CD8-positive, alpha-beta memory T cell (primary cell): ENCODE measurements around the gene PIAS4. TPM values are rescaled to one million over a fixed set of nuclear protein-coding genes. Genes with fewer than 3 reads are reported as not detected.

Source experiments
- CTCF ChIA-PET: fragments of 350-600 bp; sonication (Branson Sonifier 250); formaldehyde crosslinking; loops from one replicate; lab custom pipeline; 2021; ENCODE audit warnings: antibody characterized with exemption; lab: Charles Lee
- POLR2A ChIA-PET: fragments of 350-600 bp; sonication (Branson Sonifier 250); formaldehyde crosslinking; loops from one replicate; lab custom pipeline; 2021; ENCODE audit warnings: antibody characterized with exemption; lab: Charles Lee
- DNase-seq, 5 donors: peaks; one replicate each; pipeline versions ENCODE4 v3.0.0 to v3.0.0-alpha.2; 2020 to 2022; ENCODE audit warnings: mixed read lengths in 1 of 5
- H3K27ac ChIP-seq: one replicate; pipeline ENCODE4 v1.7.0; 2013; ENCODE audit warnings: low read depth, mild to moderate bottlenecking, low read length, moderate library complexity
- H3K27me3 ChIP-seq: 2 replicates; pipeline ENCODE4 v1.7.0; 2013; ENCODE audit warnings: low read length, mild to moderate bottlenecking; ENCODE audit not compliant: insufficient read depth, poor library complexity, severe bottlenecking
- H3K36me3 ChIP-seq: 2 replicates; pipeline ENCODE4 v1.7.0; 2013; ENCODE audit warnings: mild to moderate bottlenecking, low read length, moderate library complexity; ENCODE audit not compliant: insufficient read depth
- H3K4me1 ChIP-seq: 2 replicates; pipeline ENCODE4 v1.7.0; 2013; ENCODE audit warnings: mild to moderate bottlenecking, low read length, moderate library complexity; ENCODE audit not compliant: insufficient read depth
- H3K4me3 ChIP-seq: 2 replicates; pipeline ENCODE4 v1.7.0; 2013; ENCODE audit warnings: mild to moderate bottlenecking, low read length
- H3K9me3 ChIP-seq: 2 replicates; pipeline ENCODE4 v1.7.0; 2013; ENCODE audit warnings: mild to moderate bottlenecking, low read length
- H3K27ac Mint-ChIP-seq, 8 donors: one replicate each; pipeline ENCODE4 v1.8.0; 2020 to 2021; ENCODE audit warnings: mixed read lengths in 8 of 8, mild to moderate bottlenecking in 6 of 8, inconsistent platforms in 3 of 8, moderate library complexity in 3 of 8
- H3K27me3 Mint-ChIP-seq, 2 donors: one replicate each; pipeline ENCODE4 v1.8.0; 2020 to 2021; ENCODE audit warnings: mixed read lengths in 2 of 2, mild to moderate bottlenecking in 1 of 2, moderate library complexity in 1 of 2
- H3K36me3 Mint-ChIP-seq, 3 donors: one replicate each; pipeline ENCODE4 v1.8.0; 2020 to 2021; ENCODE audit warnings: mixed read lengths in 3 of 3, inconsistent platforms in 1 of 3, mild to moderate bottlenecking in 1 of 3
- H3K4me1 Mint-ChIP-seq, 3 donors: one replicate each; pipeline ENCODE4 v1.8.0; 2020 to 2021; ENCODE audit warnings: mixed read lengths in 3 of 3, inconsistent platforms in 1 of 3, mild to moderate bottlenecking in 1 of 3
- H3K4me3 Mint-ChIP-seq, 7 donors: one replicate each; pipeline ENCODE4 v1.8.0; 2020 to 2021; ENCODE audit warnings: mixed read lengths in 7 of 7, mild to moderate bottlenecking in 6 of 7, moderate library complexity in 4 of 7, inconsistent platforms in 2 of 7
- H3K9me3 Mint-ChIP-seq, 5 donors: one replicate each; pipeline ENCODE4 v1.8.0; 2020 to 2022; ENCODE audit warnings: mixed read lengths in 5 of 5, mild to moderate bottlenecking in 3 of 5, moderate library complexity in 2 of 5, inconsistent platforms in 1 of 5
- polyA plus RNA-seq: library from polyadenylated mRNA; unstranded; fragments of 300-500 nt; fragmentation: Illumina TruSeq; gene quantifications from one replicate; pipeline ENCODE4 v1.2.3, GENCODE V29; 2021
- total RNA-seq, 2 experiments: library from RNA; stranded (reverse); gene quantifications; one replicate each; pipeline ENCODE4 v1.2.3, GENCODE V29; 2021

PIAS4 gene
- 10 to 100 TPM; 29.1 to 33.8 TPM for total RNA-seq
- polyA plus RNA-seq = 6.3 TPM

- POLR2A ChIA-PET = interaction anchor here (0.5 to 2.2 kb wide), 18 partner anchors 17 to 483 kb away, joined by 3 to 16 read pairs (median 4); partner anchors contain the start of genes EEF2 and ZBTB7A
- H3K36me3 Mint-ChIP-seq = peaks cover 0 to 12% (median 0%) of the 10 kb centered on the region in 3 donors
- H3K4me3 ChIP-seq = peak within 1 kb of the TSS; percentile 86
Observed at GRCh38 chr19:4007021-4007835, at the start of gene PIAS4. Gene PIAS4 (plus strand): TSS chr19:4007736. CDS start chr19:4007761, 25 bp downstream.

DNA sequence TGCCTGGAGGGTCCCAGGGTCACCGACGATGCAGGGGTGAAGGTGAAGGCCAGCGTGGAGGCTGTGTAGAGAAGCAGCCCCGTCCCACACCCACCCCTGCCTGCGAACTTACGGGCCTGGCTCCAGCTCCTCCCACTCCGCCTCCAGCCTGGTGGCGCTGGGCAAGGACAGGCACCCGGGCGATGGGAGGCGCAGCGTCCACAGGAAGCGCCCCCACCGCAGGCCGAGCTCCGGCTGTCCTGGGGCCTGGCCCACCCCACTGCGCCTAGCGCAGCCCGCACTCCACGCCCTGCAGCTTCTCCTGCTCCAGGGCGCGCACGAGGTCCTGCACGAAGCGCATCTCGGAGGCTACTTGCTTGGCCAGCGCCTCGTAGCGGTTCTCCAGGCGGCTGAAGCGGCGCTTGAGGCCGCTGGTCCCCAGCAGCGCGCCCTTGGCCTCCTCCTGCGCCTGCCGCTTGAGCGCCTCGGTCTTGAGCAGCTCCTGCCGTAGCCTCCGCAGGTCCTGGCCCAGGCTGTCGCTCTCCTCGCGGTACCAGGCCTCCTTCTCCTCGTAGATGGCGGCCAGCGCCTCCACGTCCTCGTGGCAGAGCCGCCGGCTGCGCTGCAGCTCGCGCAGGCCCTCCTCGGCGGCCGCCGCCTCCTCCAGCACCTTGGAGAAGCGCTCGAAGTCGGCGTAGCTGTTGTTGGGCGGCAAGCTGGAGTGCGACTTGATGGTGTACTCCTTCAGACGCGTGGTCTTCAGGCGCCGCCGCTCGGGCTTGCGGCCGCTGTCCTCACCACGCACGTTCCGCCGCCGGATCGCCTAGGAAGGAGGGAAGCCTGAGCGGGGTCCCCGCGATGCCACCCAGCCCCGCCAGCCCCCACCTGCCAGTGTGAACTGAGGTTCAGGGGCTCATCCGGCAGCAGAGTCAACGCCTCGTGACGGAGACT is 48.4 kb upstream of the PIAS4 start:
- no peak for DNase-seq
- POLR2A ChIA-PET = no interaction called here

More at GRCh38 chr19:4007021-4007835, at the start of gene PIAS4:
- H3K27me3 ChIP-seq = no peaks in the 10 kb centered on the region
- Mint-ChIP-seq H3K27ac (peak within 1 kb of the TSS; percentile 67 to 89 (median 81)), H3K9me3 (no peaks in the 10 kb centered on the region), H3K4me1 (peaks cover 17 to 33% (median 22%) of the 10 kb centered on the region in 3 donors), H3K27me3 (no peaks in the 10 kb centered on the region), H3K4me3 (peak within 1 kb of the TSS; percentile 85 to 91 (median 87))
- H3K36me3 ChIP-seq = no peaks in the 10 kb centered on the region
- peaks cover 28% of the 10 kb centered on the region for H3K4me1 ChIP-seq
- CTCF ChIA-PET = interaction anchor here (0.6 to 4.0 kb wide), 6 partner anchors 11 to 133 kb away, joined by 3 to 26 read pairs (median 8); partner anchors contain the start of gene EEF2
- no peaks in the 10 kb centered on the region for H3K9me3 ChIP-seq
- peak; percentile 91 to 97 (median 94) for DNase-seq
- H3K27ac ChIP-seq = peak within 1 kb of the TSS; percentile 67

GRCh38 chr19:3959766-3960131 is 47.8 kb upstream of the PIAS4 start:
- DNase-seq = no peak

More for the DNA sequence above, 48.4 kb upstream of the PIAS4 start:
- Mint-ChIP-seq H3K4me1 (no peaks in the 10 kb centered on the region), H3K27ac (no peak overlapping the region), H3K4me3 (no peak overlapping the region), H3K27me3 (no peaks in the 10 kb centered on the region), H3K9me3 (no peaks in the 10 kb centered on the region), H3K36me3 (peaks cover 0 to 53% (median 2%) of the 10 kb centered on the region in 3 donors)
- Histone ChIP-seq H3K36me3 (peaks cover 19% of the 10 kb centered on the region), H3K4me3 (no peak overlapping the region), H3K27me3 (no peaks in the 10 kb centered on the region), H3K9me3 (no peaks in the 10 kb centered on the region), H3K27ac (no peak overlapping the region), H3K4me1 (no peaks in the 10 kb centered on the region)
- CTCF ChIA-PET = interaction anchor here (0.8 kb wide), 1 partner anchor 13 kb away, joined by 3 read pairs; no protein-coding TSS in a partner anchor

GRCh38 chr19:3961007-3961406 is 46.5 kb upstream of the PIAS4 start:
- H3K27ac Mint-ChIP-seq = no peak overlapping the region
- no peak overlapping the region for H3K4me3 Mint-ChIP-seq
- Histone ChIP-seq H3K36me3 (peaks cover 19% of the 10 kb centered on the region), H3K27me3 (no peaks in the 10 kb centered on the region), H3K9me3 (no peaks in the 10 kb centered on the region), H3K4me3 (no peak overlapping the region), H3K27ac (no peak overlapping the region), H3K4me1 (no peaks in the 10 kb centered on the region)
- ChIA-PET CTCF (no interaction called here), POLR2A (no interaction called here)
- no peak for DNase-seq
- no peaks in the 10 kb centered on the region for H3K9me3 Mint-ChIP-seq
- H3K4me1 Mint-ChIP-seq = peaks cover 0 to 3% (median 0%) of the 10 kb centered on the region in 3 donors
- H3K36me3 Mint-ChIP-seq = peaks cover 0 to 65% (median 2%) of the 10 kb centered on the region in 3 donors
- H3K27me3 Mint-ChIP-seq = no peaks in the 10 kb centered on the region

More at GRCh38 chr19:3959766-3960131, 47.8 kb upstream of the PIAS4 start:
- no peaks in the 10 kb centered on the region for H3K9me3 ChIP-seq
- CTCF ChIA-PET = no interaction called here
- Mint-ChIP-seq H3K27ac (no peak overlapping the region), H3K27me3 (no peaks in the 10 kb centered on the region), H3K9me3 (no peaks in the 10 kb centered on the region), H3K36me3 (peaks cover 0 to 56% (median 2%) of the 10 kb centered on the region in 3 donors), H3K4me3 (no peak overlapping the region), H3K4me1 (no peaks in the 10 kb centered on the region)
- H3K27me3 ChIP-seq = no peaks in the 10 kb centered on the region
- no peaks in the 10 kb centered on the region for H3K4me1 ChIP-seq
- H3K27ac ChIP-seq = no peak overlapping the region
- POLR2A ChIA-PET = no interaction called here
- peaks cover 19% of the 10 kb centered on the region for H3K36me3 ChIP-seq
- no peak overlapping the region for H3K4me3 ChIP-seq

- H3K27me3 Mint-ChIP-seq = no peaks in the 10 kb centered on the region
- H3K36me3 ChIP-seq = peaks cover 23% of the 10 kb centered on the region
- H3K4me3 Mint-ChIP-seq = no peak overlapping the region
- ChIA-PET POLR2A (no interaction called here), CTCF (no interaction called here)
- peaks cover 5 to 16% (median 13%) of the 10 kb centered on the region in 3 donors for H3K4me1 Mint-ChIP-seq
- H3K27ac Mint-ChIP-seq = no peak overlapping the region
- H3K27me3 ChIP-seq = no peaks in the 10 kb centered on the region
- no peaks in the 10 kb centered on the region for H3K9me3 Mint-ChIP-seq
- DNase-seq = no peak
- H3K4me1 ChIP-seq = no peaks in the 10 kb centered on the region
- H3K27ac ChIP-seq = no peak overlapping the region
- H3K9me3 ChIP-seq = no peaks in the 10 kb centered on the region
- peaks cover 0 to 71% (median 2%) of the 10 kb centered on the region in 3 donors for H3K36me3 Mint-ChIP-seq
- no peak overlapping the region for H3K4me3 ChIP-seq
Observed at GRCh38 chr19:3963458-3964255, 43.9 kb upstream of the PIAS4 start.

DNA sequence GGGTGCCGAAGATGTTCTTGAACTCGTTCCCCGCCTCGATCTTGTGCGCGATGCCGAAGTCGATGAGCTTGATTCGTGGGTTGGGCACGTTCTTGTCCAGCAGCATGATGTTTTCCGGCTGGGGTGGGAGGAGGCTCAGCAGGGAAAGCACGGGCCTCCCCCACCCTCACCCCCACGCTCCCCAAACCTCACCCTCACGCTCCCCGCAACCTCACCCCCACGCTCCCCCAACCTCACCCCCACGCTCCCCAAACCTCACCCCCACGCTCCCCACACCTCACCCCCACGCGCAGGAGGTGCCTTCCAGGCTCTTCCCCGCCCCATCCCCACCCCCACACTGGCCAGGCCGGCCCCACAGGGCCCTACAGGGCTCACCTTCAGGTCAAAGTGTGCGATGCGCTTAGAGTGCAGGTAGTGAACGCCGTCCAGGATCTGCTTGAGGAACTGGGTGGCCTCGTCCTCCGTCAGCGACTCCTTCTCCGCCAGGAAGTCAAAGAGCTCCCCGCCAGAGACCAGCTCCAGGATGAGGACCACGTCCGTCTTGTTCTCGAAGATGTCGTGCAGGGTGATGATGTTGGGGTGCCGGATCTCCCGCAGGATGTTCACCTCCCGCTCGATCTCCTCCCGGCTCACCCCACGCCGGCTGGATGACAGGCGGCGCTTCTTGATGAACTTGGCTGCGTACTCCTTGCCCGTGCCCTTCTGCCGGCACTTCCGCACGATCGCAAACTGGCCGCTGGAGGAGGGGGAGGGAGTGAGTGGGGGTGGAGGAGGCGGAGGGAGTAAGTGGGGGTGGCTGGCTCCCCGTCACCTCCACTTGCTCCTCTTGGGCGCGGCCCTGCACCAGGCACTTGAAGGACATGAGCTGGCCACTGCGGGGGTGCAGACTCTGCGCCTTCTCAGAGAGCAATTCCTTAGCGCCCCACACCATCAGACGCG is 43.0 kb upstream of the PIAS4 start:
- H3K36me3 Mint-ChIP-seq = peaks cover 0 to 75% (median 2%) of the 10 kb centered on the region in 3 donors
- peaks cover 4% of the 10 kb centered on the region for H3K4me1 ChIP-seq
- ChIA-PET CTCF (no interaction called here), POLR2A (no interaction called here)
- H3K27ac ChIP-seq = no peak overlapping the region
- H3K36me3 ChIP-seq = peaks cover 24% of the 10 kb centered on the region
- H3K27me3 ChIP-seq = no peaks in the 10 kb centered on the region
- no peaks in the 10 kb centered on the region for H3K9me3 ChIP-seq
- H3K4me3 Mint-ChIP-seq = peak overlapping the region in 1 of 7 donors; percentile 56
- H3K4me3 ChIP-seq = no peak overlapping the region
- DNase-seq = no peak
- H3K4me1 Mint-ChIP-seq = peaks cover 9 to 24% (median 22%) of the 10 kb centered on the region in 3 donors
- H3K27ac Mint-ChIP-seq = no peak overlapping the region
- H3K27me3 Mint-ChIP-seq = no peaks in the 10 kb centered on the region
- no peaks in the 10 kb centered on the region for H3K9me3 Mint-ChIP-seq
